Epithelial cell of prostate (primary cell): Measurements from ENCODE around the gene PDGFC.
A peak's percentile ranks its signal among the peaks of the same experiment; 100 is the strongest.

Source experiments
- DNase-seq: peaks from one replicate; pipeline ENCODE4 v3.0.0-alpha.2; 2011; ENCODE audit warnings: low read depth, low spot score
- H3K27ac ChIP-seq: fragments of 450-650 bp; 2 replicates; pipeline ENCODE4 v1.5.1; 2017; ENCODE audit warnings: mild to moderate bottlenecking

PDGFC gene

GRCh38 chr4:156924774-156925315 is 46.8 kb downstream of the PDGFC start:
- H3K27ac ChIP-seq: no peak overlapping the region
- DNase-seq: no peak

- no peak overlapping the region for H3K27ac ChIP-seq
- DNase-seq: no peak
These were observed 48.1 kb downstream of the PDGFC start for GRCh38 chr4:156923525-156923924.

DNA sequence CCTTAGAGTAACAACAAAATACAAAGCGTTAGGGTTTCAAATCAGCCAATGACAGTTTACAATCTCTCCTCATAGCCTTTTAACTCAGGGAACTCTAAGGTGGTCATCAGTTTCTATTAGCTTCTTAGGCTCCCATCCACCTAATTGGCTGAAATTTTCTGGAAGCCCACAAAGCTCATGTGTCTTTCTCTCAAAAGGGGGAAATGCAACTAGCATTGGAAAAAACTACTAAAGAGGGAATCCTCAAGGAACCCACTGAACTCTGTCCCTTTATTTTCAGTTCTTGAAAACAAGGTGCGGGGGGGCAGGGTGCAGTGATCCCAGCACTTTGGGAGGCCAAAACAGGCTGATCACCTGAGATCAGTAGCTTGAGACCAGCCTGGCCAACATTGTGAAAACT is 56.4 kb downstream of the PDGFC start:
- H3K27ac ChIP-seq: no peak overlapping the region
- no peak for DNase-seq

DNA sequence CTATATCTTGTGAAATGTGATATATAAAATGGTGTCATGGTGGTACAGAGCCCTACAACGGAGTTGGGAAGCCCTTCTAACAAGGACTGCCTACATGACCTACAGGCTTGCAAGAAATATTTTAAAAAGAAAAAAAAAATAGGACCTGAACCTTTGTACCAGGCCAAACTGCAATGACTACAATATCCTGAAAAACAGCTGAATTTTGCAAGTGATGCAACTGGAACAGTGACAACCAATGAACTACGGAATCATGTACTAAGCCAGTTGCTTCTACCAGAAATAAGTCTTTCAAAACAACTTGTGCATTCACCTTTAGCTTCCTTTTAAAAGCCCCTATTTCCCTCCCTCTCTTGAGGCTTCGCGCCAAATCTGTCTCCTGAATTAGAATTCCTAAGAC is 58.4 kb downstream of the PDGFC start:
- no peak overlapping the region for H3K27ac ChIP-seq

DNA sequence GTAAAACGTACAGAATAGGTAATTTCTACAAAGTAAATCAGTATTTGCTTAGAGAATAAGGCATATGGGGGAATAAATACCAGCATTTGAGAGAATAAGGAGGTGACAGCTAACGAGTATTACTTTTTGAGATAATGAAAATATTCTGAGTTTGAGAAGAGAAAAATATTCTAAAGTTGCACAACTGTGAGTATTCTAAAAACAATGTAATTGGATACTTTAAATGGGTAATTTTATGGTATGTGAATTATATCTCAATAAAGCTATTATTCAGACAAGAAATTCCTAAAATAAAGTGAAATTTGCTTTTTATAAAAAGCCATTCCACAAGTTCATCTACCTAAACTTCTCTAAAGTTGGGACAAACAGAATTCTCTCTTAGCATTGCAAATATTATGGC is 62.6 kb downstream of the PDGFC start:
- H3K27ac ChIP-seq: no peak overlapping the region
- no peak for DNase-seq

More for the DNA sequence above, 58.4 kb downstream of the PDGFC start:
- DNase-seq: no peak

DNA sequence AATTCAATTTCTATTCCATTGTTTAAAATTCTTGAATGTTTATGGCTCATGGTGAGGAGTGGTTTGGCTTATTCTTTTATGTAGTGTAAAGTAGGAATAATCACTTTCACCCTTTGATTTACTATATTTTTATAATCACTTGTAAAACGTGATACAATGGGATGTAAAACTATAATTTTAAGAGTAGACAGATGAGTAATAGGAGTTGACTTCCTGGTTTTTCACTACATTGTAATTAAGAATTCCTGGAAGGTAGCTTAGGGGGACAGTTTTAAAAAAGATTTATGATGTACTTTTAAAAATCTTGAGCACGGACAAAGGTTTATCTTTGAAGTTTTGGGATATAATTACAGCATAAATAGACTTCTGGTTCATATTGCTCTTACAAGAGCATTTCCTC is 65.3 kb downstream of the PDGFC start:
- H3K27ac ChIP-seq: no peak overlapping the region
- DNase-seq: no peak

DNA sequence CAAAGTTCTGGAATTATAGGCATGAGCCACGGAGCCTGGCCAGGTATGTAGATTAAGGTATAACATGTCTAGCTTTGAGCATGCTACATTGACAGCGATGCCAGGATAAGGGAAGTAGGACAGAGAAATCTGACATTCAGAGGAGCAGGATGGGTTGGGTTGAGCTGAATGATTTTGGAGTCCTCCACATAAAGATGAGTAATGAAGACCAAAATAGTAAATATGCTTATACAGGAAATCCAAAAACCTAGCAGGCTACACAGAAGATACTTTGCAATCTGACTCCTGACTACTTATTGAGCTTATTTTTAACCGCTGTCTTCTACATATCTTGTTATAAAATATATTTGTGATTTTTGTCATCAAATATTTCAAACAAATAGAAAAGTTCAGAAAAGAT is 69.7 kb downstream of the PDGFC start:
- H3K27ac ChIP-seq: no peak overlapping the region
- no peak for DNase-seq

DNA sequence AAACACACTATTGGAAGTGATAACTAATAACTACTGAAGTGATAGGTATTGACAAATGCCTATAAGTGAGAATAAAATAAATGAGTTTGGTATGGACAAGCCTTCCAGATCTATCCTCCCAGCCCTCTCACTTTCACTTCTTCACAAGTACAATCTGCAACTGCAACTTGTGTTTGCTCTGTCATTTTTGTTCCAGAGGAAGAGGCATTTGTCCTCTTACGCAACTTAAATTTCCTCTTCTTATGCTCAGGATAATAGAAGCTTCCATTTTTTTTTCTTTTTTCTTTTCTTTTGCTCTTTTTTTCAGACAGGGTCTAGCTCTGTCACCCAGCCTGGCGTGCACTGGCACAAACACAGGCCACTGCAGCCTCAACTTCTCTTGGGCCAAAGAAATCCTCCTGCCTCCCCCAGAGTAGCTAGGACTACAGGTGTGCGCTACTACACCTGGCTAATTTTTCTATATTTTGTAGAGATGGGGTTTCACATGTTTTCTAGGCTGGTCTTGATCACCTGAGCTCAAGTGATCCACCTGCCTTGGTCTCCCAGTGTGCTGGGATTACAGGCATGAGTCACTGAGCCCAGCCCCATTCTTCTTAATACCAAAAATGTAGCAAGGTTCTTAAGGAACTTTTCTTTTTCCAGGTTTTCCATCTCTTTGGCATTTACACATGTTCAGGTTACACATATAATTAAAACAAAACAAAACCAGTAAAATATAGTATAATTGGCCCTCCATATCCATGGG is 73.1 kb downstream of the PDGFC start:
- no peak for DNase-seq
- peak overlapping the region; percentile 6 for H3K27ac ChIP-seq

GRCh38 chr4:156896527-156896926 is 75.1 kb downstream of the PDGFC start:
- DNase-seq: no peak
- no peak overlapping the region for H3K27ac ChIP-seq

- DNase-seq: no peak
- peak overlapping the region; percentile 8 for H3K27ac ChIP-seq
These were observed 77.4 kb downstream of the PDGFC start for GRCh38 chr4:156894234-156894633.

- no peak overlapping the region for H3K27ac ChIP-seq
- DNase-seq: no peak
These were observed 78.8 kb downstream of the PDGFC start for GRCh38 chr4:156892805-156893204.

GRCh38 chr4:156889616-156890594 is 81.7 kb downstream of the PDGFC start:
- peak overlapping the region; percentile 46 for H3K27ac ChIP-seq

DNA sequence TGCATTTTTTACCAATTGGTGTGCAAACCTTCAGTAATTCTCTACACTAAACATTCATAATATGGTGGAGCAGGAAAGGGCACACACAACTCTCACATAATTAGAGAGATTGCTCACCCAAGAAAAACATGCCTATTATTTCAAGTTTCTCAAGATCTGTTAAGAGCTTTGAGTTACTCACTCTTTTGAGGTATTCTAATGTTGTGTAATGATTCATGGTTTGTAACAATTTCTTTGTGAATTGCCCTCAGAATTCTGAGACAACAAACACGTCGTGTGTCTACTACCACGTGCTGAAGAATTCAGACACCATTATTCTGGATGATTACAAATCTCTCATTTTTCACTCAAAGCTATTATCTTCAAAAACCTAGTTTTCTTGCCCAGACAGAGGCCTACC is 82.8 kb downstream of the PDGFC start:
- peak; percentile 67 for DNase-seq
- peak overlapping the region; percentile 46 for H3K27ac ChIP-seq

More at GRCh38 chr4:156889616-156890594, 81.7 kb downstream of the PDGFC start:
- DNase-seq: peak; percentile 16

DNA sequence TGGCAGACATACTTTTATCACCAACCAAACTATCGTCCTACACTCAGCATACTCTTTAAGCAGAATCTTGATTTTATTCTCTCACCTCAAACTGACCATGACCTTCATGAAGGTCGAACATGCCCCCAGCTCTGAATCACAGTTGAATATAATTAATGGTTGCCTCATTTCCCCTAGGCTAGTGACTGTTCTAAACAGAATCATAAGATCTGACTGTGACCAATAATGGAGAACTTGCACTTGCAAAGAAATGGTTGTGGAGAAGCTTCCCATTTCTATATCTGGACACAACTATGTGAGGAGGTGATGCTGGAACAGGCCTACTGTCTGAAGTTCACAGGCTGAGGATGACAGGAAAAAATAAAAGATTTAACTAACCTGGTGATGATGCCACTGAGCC is 85.1 kb downstream of the PDGFC start:
- no peak overlapping the region for H3K27ac ChIP-seq
- DNase-seq: no peak

DNA sequence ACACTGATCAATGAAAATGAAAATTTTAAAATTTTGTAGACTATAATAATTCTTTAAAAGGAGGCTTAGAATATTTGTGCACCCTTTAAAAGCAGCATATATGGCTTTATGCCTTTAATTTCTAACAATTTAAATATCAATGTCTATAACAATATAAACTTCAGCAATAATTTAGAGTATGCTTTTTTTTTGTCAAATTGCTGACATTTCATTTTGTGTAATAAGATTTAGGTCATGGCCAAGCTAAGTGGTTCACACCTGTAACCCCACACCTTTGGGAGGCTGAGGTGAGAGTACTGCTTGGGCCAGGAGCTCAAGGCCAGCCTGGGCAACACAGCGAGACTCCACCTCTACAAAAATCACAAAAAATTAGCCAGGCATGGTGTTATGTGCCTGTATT is 86.2 kb downstream of the PDGFC start:
- DNase-seq: no peak

GRCh38 chr4:156884183-156884582 is 87.4 kb downstream of the PDGFC start:
- peak overlapping the region; percentile 4 for H3K27ac ChIP-seq
- DNase-seq: no peak

More for the DNA sequence above, 86.2 kb downstream of the PDGFC start:
- H3K27ac ChIP-seq: no peak overlapping the region

DNA sequence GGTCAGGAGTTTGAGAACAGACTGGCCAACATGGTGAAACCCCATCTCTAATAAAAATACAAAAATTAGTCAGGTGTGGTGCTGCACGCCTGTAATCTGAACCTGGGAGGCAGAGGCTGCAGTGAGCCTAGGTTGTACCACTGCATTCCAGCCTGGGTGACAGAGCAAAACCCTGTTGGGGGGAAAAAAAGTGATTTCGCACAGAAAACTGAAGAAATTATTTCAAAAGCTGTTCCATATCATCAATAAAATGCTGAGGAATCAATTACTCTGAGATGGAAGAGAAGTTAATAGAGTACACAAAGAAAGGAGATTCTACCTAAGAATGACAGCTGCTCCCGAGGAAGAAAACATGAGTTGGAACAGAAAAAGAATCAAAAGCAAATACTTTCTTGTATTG is 95.9 kb downstream of the PDGFC start:
- no peak overlapping the region for H3K27ac ChIP-seq

DNA sequence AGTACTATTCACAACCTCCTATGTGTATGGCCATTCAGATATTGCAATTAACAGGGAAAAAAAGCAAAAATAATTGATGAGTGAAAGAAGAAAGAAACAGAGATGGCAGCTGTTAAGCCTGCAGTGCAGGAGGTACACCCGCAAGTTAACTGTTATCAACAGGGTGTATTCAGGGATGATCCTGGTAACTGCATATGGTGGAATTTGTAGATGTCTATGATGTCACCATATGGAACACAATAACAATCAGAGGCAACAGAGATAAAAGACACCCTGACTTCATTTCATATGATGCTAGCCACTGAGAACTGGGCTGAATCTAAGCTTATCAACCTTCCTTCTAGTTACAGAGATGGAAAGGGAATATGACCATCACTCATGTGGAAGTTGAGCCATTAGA is 96.5 kb downstream of the PDGFC start:
- no peak overlapping the region for H3K27ac ChIP-seq
- DNase-seq: no peak

More for the DNA sequence above, 95.9 kb downstream of the PDGFC start:
- DNase-seq: no peak

GRCh38 chr4:156873799-156874198 is 97.8 kb downstream of the PDGFC start:
- no peak for DNase-seq
- H3K27ac ChIP-seq: no peak overlapping the region

GRCh38 chr4:156870861-156871260 is 100.7 kb downstream of the PDGFC start:
- no peak for DNase-seq
- H3K27ac ChIP-seq: no peak overlapping the region

DNA sequence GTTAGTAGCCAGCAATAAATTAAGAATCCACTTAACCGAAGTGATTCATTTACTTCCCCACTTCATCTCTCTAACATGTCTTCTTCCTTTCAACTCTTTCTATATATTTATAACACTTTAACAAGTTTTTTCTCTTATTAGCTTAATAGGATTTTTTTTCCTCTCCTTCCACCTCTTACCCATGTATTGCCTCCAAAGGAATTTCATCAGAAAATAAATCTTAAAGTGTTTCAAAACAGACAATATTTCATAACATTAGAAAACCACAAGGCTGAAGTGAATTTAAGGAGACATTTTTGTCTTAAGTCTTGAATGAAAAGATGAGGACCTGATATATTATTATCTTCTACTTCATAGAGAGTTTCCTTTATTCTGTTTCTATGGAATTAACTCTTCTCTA is 101.5 kb downstream of the PDGFC start:
- no peak overlapping the region for H3K27ac ChIP-seq
- no peak for DNase-seq
